Subcutaneous abdominal adipose tissue (tissue), 5 donors: ENCODE measurements around the gene TTLL5.

Experiments used
- H3K27ac ChIP-seq: one replicate; pipeline ENCODE4 v1.7.0; 2013; ENCODE audit warnings: low read depth, mild to moderate bottlenecking, inconsistent platforms, low read length, moderate library complexity
- H3K27me3 ChIP-seq, 5 donors: one replicate each; pipeline ENCODE4 v1.7.0; 2013; ENCODE audit warnings: low read length in 5 of 5, inconsistent platforms in 1 of 5; ENCODE audit not compliant: control insufficient read depth in 5 of 5, insufficient read depth in 4 of 5
- H3K36me3 ChIP-seq, 5 donors: one replicate each; pipeline ENCODE4 v1.7.0; 2013; ENCODE audit warnings: low read length in 5 of 5; ENCODE audit not compliant: control insufficient read depth in 5 of 5, insufficient read depth in 5 of 5
- H3K4me1 ChIP-seq, 5 donors: one replicate each; pipeline ENCODE4 v1.7.0; 2013; ENCODE audit warnings: low read length in 5 of 5, mild to moderate bottlenecking in 3 of 5, moderate library complexity in 1 of 5; ENCODE audit not compliant: control insufficient read depth in 5 of 5, insufficient read depth in 5 of 5
- H3K4me3 ChIP-seq, 5 donors: one replicate each; pipeline ENCODE4 v1.7.0; 2013; ENCODE audit warnings: low read length in 5 of 5, low read depth in 1 of 5
- H3K9ac ChIP-seq, 5 donors: one replicate each; pipeline ENCODE4 v1.7.0; 2013; ENCODE audit warnings: low read length in 5 of 5, mild to moderate bottlenecking in 4 of 5, moderate library complexity in 3 of 5
- H3K9me3 ChIP-seq, 5 donors: one replicate each; pipeline ENCODE4 v1.7.0; 2013; ENCODE audit warnings: low read length in 5 of 5; ENCODE audit not compliant: control insufficient read depth in 5 of 5
- donor health status: healthy.
- donor health status: healthy.
- donor health status: healthy.
- donor health status: healthy.
- donor health status: healthy.

Gene TTLL5

DNA sequence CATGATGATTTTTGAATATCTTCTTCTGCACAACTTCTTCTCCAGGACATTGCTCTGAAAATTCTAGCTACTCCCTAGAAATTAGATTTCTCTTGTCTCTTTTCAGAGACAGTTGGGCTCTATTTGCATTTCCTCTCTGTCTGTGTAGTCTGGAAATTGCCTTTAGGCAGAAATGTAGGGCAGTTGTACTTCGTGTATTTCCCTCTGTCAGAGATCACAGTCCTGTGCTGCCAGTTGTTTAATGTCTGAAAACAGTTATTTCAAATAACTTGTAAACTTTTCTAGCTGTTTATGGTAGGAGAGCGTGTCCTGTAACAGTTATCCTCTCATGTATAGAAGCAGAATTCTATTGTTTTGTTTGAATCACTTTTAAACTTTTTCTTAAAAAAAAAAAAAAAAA, 86.9 kb downstream of the TTLL5 start:
- no peak overlapping the region for H3K9ac ChIP-seq
- H3K36me3 ChIP-seq, result peaks cover 10 to 28% (median 16%) of the 10 kb centered on the region in 5 donors
- H3K27ac ChIP-seq, result no peak overlapping the region
- peaks cover 0 to 4% (median 0%) of the 10 kb centered on the region in 5 donors for H3K4me1 ChIP-seq
- H3K27me3 ChIP-seq, result no peaks in the 10 kb centered on the region
- H3K4me3 ChIP-seq, result no peak overlapping the region
- peaks cover 0 to 8% (median 3%) of the 10 kb centered on the region in 5 donors for H3K9me3 ChIP-seq

DNA sequence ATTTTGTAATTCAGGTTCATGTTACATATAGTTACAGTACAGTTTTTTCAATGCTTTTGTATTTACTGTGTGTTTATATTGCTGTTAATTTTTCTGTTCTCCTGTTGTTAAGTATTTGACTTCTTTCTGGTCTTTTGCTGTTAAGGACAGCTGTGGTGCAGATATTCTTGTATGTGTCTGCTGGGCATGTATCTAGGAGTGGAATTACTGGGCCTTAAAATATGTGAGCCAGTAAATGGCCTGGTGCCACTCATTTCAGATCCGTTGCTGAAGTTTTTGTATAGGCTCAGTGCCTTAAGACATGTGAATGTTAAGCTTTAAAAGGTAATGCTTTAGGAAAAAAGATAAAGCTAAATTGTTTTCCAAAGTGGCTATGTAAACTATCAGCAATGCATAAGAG, 87.3 kb downstream of the TTLL5 start:
- H3K36me3 ChIP-seq, result peaks cover 10 to 28% (median 17%) of the 10 kb centered on the region in 5 donors
- no peak overlapping the region for H3K27ac ChIP-seq
- H3K9ac ChIP-seq, result no peak overlapping the region
- H3K4me3 ChIP-seq, result no peak overlapping the region
- peaks cover 0 to 4% (median 0%) of the 10 kb centered on the region in 5 donors for H3K4me1 ChIP-seq
- H3K27me3 ChIP-seq, result no peaks in the 10 kb centered on the region
- peaks cover 0 to 8% (median 3%) of the 10 kb centered on the region in 5 donors for H3K9me3 ChIP-seq

DNA sequence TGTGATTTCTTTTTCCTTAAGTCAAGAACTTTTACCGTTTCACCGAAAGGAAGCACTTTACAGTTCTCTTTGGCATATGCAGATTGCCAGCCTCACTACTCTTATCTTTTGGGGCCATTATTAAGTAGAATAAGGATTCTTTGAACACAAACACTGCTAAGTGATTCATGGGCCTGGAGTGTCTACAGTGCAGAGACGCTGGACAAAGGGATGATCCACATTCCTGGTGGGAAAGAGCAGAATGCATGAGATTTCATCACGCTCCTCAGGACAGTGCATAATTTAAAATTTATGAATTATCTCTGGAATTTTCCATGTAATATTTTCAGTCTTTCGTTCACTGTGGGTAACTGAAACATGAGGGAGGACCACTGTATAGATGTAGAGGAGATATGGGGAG, 90.2 kb downstream of the TTLL5 start:
- Histone ChIP-seq H3K27ac (no peak overlapping the region), H3K9ac (no peak overlapping the region), H3K4me1 (peaks cover 0 to 4% (median 0%) of the 10 kb centered on the region in 5 donors), H3K4me3 (no peak overlapping the region), H3K27me3 (no peaks in the 10 kb centered on the region), H3K36me3 (peaks cover 5 to 12% (median 12%) of the 10 kb centered on the region in 5 donors), H3K9me3 (peaks cover 0 to 8% (median 3%) of the 10 kb centered on the region in 5 donors)

DNA sequence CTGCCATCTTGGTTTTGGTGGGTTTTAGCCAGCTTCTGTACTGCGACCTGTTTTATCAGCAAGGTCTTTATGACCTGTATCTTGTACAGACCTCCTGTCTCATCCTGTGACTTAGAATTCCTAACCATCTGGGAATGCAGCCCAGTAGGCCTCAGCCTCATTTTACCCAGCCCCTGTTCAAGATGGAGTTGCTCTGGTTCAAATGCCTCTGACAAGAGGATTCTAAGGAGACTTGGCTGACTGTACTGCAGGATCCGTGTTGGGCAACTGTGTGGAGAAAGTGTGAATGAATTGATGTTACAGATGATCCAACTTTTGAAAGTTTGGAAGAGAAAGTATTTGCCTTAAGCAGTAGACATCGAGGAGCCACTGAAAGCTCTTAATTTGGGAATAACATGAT, 91.0 kb downstream of the TTLL5 start:
- Histone ChIP-seq H3K27ac (no peak overlapping the region), H3K9ac (no peak overlapping the region), H3K9me3 (peaks cover 0 to 5% (median 0%) of the 10 kb centered on the region in 5 donors), H3K27me3 (no peaks in the 10 kb centered on the region), H3K36me3 (peaks cover 0 to 12% (median 7%) of the 10 kb centered on the region in 5 donors), H3K4me3 (no peak overlapping the region), H3K4me1 (peaks cover 0 to 4% (median 0%) of the 10 kb centered on the region in 5 donors)

DNA sequence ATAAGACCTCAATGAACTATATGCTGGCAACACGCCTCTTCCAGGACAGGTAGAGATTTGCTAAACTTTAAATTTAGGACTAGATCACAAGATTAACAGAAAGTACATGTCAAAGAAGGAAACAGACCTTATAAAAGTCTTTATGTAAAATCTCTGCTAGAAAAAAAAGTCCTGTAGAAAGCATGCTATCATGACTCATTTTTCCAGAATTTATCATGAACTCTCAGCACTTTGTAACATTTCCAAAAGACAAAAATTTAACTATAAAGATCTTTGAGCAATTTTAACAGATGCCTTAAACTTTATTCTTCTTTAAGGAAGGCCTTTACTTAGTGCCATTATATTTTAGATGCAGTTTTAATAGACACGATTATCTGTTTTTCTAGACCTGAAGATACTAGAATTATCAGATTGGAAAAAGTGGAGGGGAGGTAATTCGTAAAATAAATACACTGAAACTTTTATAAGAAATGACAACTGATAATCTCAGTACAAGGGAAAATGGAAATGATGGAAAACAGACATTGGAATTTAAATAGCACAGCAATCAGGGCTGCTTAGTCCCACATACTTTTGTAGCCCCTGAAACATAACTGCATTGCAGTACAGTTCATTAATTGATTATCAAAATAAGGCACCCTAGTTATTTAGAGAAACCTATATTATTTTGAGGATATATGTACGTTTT, 92.0 kb downstream of the TTLL5 start:
- Histone ChIP-seq H3K36me3 (peaks cover 0 to 12% (median 4%) of the 10 kb centered on the region in 5 donors), H3K9ac (peak overlapping the region in 1 of 5 donors; percentile 1), H3K4me3 (no peak overlapping the region), H3K27me3 (no peaks in the 10 kb centered on the region), H3K4me1 (peaks cover 0 to 4% (median 0%) of the 10 kb centered on the region in 5 donors), H3K27ac (no peak overlapping the region), H3K9me3 (no peaks in the 10 kb centered on the region)

DNA sequence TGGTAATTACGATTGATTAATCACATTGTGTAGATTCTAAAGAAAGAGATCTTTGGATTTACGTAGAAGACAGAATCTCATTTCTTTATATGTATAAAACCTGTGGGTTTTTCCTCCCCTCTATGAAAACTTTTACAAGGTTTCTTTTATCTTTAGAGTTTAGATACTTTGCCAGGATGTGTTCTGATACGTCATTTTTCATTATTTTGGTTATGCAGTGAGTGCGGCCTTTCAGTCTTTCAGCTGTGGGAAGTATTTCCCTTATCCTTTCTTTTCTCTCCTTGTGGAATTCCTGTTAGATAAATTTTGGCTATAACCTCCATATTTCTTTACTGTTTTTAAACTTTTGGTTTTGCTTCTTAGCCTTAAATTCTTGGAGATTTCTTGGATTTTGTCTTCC, 92.7 kb downstream of the TTLL5 start:
- peaks cover 0 to 12% (median 7%) of the 10 kb centered on the region in 5 donors for H3K36me3 ChIP-seq
- H3K27ac ChIP-seq, result no peak overlapping the region
- H3K4me1 ChIP-seq, result peaks cover 0 to 1% (median 0%) of the 10 kb centered on the region in 5 donors
- no peaks in the 10 kb centered on the region for H3K9me3 ChIP-seq
- H3K9ac ChIP-seq, result no peak overlapping the region
- no peak overlapping the region for H3K4me3 ChIP-seq
- no peaks in the 10 kb centered on the region for H3K27me3 ChIP-seq

DNA sequence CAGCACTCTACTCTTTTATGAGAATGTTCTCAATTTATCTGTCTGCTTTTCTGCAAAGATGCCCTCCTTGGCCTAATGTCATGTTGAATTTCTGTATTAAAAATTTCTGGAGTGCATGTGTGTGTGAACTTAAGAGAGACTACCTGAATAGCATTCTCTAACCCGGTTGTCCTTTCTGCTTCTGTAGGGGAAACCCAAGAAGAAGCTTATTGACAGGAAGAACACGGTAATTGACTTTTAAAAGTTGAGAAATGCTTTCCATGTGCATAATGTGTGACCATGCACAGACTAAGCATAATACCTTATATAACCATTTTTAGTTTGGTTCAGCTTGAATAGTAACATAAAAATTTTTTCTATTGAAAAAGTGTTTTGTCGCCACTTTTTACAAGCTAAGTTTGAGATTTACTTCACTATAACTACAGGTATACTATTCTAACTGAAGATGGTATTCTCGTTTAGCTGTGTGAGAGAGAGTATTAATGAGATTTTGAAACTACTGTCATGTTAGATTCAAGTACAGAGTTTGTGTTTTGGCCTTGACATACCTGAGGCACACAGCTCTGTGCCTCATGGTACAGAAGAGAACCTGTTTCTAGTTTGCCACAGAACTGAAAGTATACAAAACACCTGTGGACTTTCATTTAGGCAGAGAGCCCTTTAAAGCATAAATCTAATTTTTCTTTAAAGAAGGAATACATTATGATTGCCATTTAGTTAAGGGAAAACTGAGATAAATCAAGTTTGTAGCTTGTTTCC, 96.8 kb downstream of the TTLL5 start:
- H3K9me3 ChIP-seq, result no peaks in the 10 kb centered on the region
- H3K27me3 ChIP-seq, result no peaks in the 10 kb centered on the region
- peaks cover 0 to 17% (median 0%) of the 10 kb centered on the region in 5 donors for H3K36me3 ChIP-seq
- no peak overlapping the region for H3K4me3 ChIP-seq
- no peak overlapping the region for H3K27ac ChIP-seq
- no peak overlapping the region for H3K9ac ChIP-seq
- no peaks in the 10 kb centered on the region for H3K4me1 ChIP-seq

DNA sequence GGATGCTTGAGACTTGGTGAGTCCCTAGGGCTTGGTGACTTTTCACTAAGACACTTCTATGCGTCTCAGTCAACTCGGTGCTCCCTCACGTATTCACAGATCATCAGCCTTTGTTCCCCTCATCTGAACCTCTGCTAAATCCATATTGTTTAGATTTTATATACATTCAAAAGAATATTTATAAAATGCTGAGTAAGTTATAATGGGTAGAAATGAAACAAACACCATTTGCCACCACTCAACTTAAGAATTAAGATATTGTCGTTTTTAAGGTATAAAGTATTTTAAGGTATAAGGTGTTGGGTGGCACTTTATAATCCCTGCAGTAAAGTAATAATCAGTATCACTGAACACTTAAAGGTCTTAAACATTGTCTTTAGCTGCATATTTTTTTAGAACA, 103.0 kb downstream of the TTLL5 start:
- Histone ChIP-seq H3K27ac (no peak overlapping the region), H3K4me1 (peaks cover 0 to 18% (median 14%) of the 10 kb centered on the region in 5 donors), H3K36me3 (peaks cover 4 to 12% (median 8%) of the 10 kb centered on the region in 5 donors), H3K27me3 (no peaks in the 10 kb centered on the region), H3K4me3 (no peak overlapping the region), H3K9ac (no peak overlapping the region), H3K9me3 (no peaks in the 10 kb centered on the region)

DNA sequence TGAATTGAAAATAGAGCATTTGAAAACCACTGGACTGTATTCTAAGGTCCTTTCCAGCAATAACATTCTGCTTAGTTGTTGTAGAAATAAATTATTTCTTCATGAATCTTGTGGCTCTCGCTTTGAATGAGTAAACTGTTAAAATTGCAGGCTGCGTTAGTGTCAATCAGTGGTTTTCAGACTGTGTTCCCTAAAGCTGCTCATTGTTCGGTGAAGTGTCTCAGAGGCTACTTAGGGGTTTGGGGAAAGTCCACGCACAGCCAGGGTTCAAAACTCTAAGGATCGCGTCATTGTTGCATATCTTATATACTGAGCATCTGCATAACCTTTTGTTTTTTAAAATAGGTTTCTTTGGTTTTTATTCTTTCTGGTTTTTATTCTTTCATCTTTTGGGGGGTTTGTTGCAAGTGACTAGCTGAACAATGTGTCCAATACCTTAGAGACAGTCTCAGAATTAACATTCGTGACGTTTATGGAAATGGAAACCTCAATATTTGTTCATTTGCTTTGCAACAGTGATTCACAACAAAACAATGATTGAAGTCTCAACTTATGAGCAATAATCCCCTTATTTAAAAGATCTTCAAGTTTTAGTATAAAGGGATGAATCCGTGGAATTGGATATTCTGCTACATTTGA, 108.1 kb downstream of the TTLL5 start:
- Histone ChIP-seq H3K4me1 (peaks cover 0 to 18% (median 14%) of the 10 kb centered on the region in 5 donors), H3K9ac (no peak overlapping the region), H3K27me3 (no peaks in the 10 kb centered on the region), H3K4me3 (no peak overlapping the region), H3K36me3 (peaks cover 3 to 9% (median 8%) of the 10 kb centered on the region in 5 donors), H3K27ac (no peak overlapping the region), H3K9me3 (no peaks in the 10 kb centered on the region)

DNA sequence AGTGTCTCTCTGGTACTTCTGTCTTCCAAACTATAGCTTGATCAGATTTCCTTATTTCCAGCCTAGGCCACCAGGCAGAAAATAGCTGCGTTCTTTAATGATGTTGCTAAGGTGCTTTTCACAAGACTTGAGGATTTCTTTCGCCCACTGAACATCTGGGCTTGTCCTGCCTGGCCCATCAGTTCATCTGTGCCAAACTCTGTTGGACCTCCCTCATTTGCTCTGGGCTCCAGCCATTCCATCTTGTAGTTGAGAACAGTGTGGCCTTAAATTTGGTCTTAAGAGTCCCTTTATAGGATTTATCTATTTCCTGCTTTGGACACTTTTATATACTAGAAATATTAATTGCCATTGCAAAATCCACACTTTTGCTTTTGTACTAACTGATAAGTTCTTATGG, 109.6 kb downstream of the TTLL5 start:
- Histone ChIP-seq H3K9ac (no peak overlapping the region), H3K36me3 (peaks cover 0 to 12% (median 7%) of the 10 kb centered on the region in 5 donors), H3K4me3 (no peak overlapping the region), H3K9me3 (no peaks in the 10 kb centered on the region), H3K4me1 (peaks cover 0 to 18% (median 14%) of the 10 kb centered on the region in 5 donors), H3K27me3 (no peaks in the 10 kb centered on the region), H3K27ac (no peak overlapping the region)
